Measurements from ENCODE around the gene WNT2B.

WNT2B gene

GRCh38 chr1:112509005-112509659 is 367 bp downstream of the WNT2B start:
- DNase-seq (ENCODE audit: low read depth), result peak; percentile 27
- TF ChIP-seq, protein P1, sequence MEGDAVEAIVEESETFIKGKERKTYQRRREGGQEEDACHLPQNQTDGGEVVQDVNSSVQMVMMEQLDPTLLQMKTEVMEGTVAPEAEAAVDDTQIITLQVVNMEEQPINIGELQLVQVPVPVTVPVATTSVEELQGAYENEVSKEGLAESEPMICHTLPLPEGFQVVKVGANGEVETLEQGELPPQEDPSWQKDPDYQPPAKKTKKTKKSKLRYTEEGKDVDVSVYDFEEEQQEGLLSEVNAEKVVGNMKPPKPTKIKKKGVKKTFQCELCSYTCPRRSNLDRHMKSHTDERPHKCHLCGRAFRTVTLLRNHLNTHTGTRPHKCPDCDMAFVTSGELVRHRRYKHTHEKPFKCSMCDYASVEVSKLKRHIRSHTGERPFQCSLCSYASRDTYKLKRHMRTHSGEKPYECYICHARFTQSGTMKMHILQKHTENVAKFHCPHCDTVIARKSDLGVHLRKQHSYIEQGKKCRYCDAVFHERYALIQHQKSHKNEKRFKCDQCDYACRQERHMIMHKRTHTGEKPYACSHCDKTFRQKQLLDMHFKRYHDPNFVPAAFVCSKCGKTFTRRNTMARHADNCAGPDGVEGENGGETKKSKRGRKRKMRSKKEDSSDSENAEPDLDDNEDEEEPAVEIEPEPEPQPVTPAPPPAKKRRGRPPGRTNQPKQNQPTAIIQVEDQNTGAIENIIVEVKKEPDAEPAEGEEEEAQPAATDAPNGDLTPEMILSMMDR (IDR thresholded peaks at IDR 0.05; ENCODE audit: insufficient read depth, low read depth, low read length, missing control alignments), result no peak

DNA sequence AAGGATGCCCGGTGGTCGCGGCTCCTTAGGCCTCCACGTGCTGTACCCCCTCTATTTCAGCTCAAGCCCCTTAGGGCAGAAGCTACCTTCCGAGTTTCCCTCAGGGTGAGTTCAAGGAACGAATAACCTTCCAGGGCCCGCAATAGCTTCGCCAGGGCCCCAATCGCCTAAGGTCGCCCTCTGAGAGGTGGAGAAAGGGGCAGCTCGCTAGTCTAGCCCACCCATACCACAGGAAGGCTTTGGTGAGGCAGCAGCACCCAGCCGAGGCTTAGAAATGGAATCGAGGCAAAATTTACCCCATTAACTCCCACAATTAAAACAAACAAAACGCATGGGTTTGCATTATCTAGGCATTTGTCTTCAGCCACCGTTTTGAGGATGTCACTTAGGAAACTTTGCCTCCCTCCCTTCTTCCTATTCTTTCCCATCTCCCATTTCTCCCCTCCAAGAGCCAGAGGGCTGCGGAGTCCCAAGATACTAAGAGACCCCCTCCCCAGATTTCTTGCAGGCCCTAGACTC is 954 bp downstream of the WNT2B start:
- TF ChIP-seq, protein P1 (IDR thresholded peaks at IDR 0.05; ENCODE audit: insufficient read depth, low read depth, low read length, missing control alignments), result no peak
- no peak overlapping the region for H3K4me3 ChIP-seq (ENCODE audit: low read length)

More at GRCh38 chr1:112509005-112509659, 367 bp downstream of the WNT2B start:
- peak overlapping the region; percentile 37 for H3K4me3 ChIP-seq (ENCODE audit: low read length)

DNA sequence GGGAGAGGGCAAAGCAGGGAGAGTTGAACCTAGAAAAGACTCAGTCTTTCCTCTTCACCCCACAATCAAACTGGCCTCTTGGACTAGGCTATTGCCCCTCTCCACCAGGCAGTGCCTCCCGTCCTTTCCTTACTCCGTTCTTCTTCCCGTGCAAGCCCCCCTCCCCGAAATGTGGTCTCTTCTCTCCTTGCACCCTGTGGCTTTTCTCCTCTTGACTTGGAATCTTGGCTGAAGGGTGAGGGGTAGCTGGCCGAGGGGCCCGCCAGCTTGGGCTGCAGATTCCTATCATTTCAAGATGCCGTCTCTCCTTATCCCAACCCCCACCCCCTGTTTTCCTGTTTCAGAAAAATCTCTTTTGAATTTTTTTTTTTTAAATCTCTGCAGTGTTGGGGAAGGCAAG is 1.6 kb downstream of the WNT2B start:
- TF ChIP-seq, protein P1 (IDR thresholded peaks at IDR 0.05; ENCODE audit: insufficient read depth, low read depth, low read length, missing control alignments), result no peak
- no peak overlapping the region for H3K4me3 ChIP-seq (ENCODE audit: low read length)
- DNase-seq (ENCODE audit: low read depth), result no peak

More for the DNA sequence above, 954 bp downstream of the WNT2B start:
- DNase-seq (ENCODE audit: low read depth), result no peak

- DNase-seq (ENCODE audit: low read depth), result no peak
- TF ChIP-seq, protein P1 (IDR thresholded peaks at IDR 0.05; ENCODE audit: insufficient read depth, low read depth, low read length, missing control alignments), result no peak
- H3K4me3 ChIP-seq (ENCODE audit: low read length), result no peak overlapping the region
Measured at GRCh38 chr1:112511897-112512296, 3.1 kb downstream of the WNT2B start.

DNA sequence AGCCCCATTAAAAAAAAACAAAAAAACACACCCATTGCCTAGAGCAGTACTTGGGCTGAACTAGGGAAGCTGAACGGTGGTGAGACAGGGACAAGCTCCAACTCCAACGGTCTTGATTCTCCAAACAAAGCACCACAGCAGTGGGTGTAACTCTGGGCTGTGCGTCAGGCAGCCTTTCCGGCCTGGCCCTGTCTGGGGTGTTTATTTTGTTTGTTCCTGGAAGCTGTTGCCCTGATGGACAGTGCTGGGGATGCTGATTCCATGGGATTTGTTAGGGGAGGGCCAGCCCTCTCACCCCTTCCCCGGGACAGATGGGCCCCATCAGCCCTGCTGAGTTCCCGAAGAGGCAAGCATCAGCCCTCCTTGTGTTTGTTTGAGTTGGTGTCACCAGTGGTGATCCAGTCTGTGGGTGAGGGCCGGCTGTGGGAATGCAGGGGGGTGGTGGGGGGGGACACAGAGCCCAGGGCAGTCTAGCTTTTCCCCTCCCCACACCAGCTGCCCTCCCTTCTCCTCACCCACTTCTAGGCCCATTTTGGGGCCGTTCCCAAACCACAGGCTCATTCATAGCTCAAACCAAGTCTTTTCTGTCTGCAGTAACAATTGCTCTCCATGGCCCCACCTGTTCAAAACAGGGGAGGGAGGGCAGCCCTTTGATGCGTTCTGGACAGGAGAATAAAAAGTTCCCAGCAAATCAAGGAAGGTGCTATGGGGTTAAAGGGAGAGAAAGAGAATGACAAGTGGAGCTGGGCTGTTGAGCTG is 4.5 kb downstream of the WNT2B start:
- peak; percentile 22 for DNase-seq (ENCODE audit: low read depth)
- TF ChIP-seq, protein P1 (IDR thresholded peaks at IDR 0.05; ENCODE audit: insufficient read depth, low read depth, low read length, missing control alignments), result no peak
- H3K4me3 ChIP-seq (ENCODE audit: low read length), result no peak overlapping the region

DNA sequence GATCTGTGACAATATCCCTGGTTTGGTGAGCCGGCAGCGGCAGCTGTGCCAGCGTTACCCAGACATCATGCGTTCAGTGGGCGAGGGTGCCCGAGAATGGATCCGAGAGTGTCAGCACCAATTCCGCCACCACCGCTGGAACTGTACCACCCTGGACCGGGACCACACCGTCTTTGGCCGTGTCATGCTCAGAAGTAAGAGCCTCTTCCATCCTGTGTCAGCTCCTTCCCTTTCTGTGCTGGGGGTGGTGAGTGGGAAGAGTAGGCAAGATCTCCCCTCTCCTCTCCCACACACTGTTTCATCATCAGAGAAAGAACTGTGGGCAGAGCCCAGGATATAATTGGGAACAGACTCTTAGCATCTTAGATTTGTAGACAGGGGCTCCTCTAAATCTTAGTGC is 6.1 kb downstream of the WNT2B start:
- DNase-seq (ENCODE audit: low read depth), result no peak
- TF ChIP-seq, protein P1 (IDR thresholded peaks at IDR 0.05; ENCODE audit: insufficient read depth, low read depth, low read length, missing control alignments), result no peak
- H3K4me3 ChIP-seq (ENCODE audit: low read length), result no peak overlapping the region
